DMS79 (cell line): Measurements from ENCODE around the gene UIMC1.
"Not testable (repeated sequence)": the region's sequence is repeated elsewhere in the genome, so short reads cannot be mapped to it uniquely, and the experiment has no call there.

Source experiments
- DNase-seq: peaks from one replicate; lab custom pipeline; 2025; lab: John Stamatoyannopoulos, UW

UIMC1 gene

DNA sequence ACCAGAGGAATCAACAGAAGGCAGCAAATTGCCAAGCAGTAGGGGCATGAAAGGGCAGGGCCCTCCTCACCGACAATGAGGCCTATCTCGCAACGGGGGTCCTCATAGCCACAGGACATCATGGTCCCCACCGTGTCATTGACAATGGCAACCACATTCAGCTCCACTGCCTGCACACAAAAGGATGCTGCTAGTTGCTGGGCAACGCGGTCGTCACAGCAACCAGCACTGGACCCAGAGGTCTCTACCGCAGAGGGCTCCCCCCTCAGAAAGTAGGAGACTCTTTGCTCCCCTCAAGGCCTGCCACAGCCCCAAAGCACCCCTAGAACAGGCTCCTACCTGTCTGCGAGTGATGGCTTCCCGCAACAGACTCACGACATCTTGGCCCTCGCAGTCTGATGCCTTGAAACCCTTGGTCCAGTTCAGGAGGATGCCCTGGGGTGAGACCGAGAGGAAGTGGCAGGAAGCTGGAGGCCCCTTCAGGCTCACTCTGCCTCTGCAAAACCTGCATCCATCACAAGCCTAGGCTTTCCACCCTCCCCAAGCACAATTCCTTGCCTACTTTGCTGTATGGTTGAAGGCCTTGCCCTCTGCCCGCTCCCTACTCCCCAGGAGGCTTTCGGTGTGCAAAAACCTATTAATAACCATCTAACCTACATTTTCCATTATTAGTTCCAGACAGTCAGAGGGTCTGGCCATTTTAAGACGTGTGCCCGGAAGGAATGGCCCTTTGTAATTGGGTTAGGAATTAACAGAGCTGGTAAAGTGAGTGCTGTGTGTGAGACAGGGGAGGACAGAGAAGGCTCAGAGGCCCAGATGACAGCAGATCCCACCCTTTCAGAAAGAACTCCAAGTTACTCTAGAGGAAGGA, 122.6 kb downstream of the UIMC1 start:
- no peak for DNase-seq

- DNase-seq = no peak
These were observed 124.0 kb downstream of the UIMC1 start for GRCh38 chr5:176882567-176882903.

DNA sequence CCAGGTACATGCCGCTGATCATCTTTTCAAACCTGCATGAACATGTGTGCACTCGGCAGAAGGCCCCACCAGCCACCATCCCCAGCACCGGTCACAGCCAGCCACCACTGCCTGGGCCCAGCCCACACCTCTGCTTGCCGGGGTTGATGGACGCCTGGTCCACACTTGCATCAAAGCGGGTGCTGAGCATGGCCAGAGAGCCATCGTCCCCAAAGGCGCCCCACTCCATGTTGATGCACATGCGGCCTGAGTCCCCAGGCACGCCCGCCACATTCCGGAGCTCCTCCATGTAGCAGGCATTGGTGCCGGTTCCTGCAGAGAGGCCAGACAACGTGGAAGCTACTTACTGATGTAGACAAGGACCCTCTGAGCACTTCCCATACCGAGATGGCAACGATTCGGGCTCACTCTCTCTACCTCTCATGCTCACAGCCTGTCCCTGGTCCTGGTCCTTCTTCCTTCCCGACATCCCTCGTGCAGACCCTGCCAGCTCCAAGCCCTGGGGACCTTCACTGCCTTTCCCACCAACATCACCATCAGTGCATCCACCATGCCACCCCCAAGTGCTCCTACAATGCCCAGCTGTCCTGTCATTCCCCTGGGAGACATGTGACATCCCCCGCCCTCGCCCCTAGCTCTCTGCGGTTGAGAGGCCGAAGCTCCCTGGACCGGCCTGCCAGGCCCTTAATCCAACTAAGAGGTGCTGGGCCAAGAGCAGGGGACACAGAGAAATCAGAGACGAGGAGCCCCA, 124.6 kb downstream of the UIMC1 start:
- no peak for DNase-seq

DNA sequence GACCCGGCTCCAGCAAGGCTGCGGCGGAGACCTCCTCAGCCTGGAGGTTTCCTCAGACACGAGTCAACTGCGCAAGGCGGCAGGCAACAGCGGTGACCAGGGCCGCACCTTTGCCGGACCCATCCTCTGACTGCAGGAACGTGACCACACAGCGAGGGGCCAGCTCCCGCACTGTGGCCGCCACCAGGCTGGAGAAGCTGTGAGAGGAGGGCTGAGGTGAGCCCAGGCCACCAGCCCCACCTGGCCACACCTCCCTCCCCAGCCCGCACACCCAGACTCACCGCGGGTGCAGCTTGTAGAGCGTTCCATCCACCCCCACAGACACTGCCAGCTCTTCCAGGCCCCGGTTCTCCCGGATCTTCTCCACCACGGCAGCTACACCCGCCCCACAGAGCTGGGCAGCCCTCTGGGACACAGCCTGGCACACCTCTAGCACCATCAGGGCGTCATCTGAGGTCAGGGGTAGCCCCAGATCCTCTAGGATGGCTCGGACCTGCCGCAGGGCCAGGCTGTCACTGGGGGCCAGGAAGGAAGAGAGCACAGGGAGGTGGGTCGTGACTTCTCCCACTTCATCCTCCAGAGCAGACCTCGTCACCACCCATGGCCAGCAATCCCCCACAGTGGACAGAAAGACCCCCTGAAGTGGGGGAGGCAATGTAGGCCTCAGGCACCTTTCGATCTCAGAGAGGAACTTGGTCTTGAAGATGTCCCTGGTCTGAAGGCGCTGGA, 125.4 kb downstream of the UIMC1 start:
- no peak for DNase-seq

DNA sequence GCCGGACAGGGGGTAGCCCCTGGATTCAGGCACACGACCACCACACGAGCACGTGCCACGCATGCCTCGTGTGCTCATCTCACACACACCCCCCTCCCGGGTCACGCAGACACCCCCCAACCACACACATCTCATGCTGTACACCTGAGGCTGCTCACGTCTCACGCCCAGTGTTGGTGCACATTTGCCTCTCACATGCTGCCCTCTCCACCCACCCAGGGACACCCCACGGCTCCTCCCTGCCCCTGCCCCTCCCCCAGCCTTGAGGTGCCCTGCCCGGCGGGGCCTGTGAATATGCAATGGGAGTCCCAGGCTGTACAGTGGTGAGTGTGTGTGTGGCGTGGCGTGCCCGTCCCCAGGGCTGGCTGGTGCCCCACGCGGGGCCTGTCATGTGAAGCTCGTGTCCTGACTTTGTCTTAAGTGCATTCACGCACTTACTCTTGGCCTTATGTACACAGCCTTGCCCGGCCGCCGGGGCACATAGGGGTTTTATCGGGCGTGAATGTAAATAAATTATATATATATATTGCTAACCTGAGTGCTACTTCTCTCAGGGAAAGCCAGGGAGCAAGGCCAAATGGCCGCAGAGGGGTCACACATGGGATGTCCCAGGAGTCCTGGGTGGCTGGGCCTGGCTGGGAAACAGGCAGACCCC, 126.1 kb downstream of the UIMC1 start:
- no peak for DNase-seq

DNA sequence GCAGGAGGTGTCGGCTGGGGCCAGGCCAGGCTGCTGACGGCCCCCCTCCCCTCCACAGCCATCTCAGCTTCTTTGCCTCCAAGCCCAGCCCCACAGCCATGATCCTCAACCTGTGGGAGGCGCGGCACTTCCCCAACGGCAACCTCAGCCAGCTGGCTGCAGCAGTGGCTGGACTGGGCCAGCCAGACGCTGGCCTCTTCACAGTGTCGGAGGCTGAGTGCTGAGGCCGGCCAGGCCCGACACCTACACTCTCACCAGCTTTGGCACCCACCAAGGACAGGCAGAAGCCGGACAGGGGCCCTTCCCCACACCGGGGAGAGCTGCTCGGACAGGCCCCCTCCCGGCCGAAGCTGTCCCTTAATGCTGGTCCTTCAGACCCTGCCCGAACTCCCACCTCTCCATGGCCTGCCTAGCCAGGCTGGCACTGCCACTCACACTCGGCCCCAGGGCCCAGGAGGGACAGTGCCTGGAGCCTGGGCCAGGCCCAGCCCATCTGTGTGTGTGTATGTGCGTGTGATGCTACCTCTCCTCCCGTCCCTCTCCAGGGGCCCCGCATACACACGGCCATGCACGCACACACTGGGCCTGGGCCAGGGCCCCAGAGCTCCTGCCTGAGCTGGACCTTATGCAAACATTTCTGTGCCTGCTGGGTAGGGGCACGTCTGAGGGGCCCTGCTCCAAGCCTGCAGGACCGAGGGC, 126.8 kb downstream of the UIMC1 start:
- DNase-seq = no peak

DNA sequence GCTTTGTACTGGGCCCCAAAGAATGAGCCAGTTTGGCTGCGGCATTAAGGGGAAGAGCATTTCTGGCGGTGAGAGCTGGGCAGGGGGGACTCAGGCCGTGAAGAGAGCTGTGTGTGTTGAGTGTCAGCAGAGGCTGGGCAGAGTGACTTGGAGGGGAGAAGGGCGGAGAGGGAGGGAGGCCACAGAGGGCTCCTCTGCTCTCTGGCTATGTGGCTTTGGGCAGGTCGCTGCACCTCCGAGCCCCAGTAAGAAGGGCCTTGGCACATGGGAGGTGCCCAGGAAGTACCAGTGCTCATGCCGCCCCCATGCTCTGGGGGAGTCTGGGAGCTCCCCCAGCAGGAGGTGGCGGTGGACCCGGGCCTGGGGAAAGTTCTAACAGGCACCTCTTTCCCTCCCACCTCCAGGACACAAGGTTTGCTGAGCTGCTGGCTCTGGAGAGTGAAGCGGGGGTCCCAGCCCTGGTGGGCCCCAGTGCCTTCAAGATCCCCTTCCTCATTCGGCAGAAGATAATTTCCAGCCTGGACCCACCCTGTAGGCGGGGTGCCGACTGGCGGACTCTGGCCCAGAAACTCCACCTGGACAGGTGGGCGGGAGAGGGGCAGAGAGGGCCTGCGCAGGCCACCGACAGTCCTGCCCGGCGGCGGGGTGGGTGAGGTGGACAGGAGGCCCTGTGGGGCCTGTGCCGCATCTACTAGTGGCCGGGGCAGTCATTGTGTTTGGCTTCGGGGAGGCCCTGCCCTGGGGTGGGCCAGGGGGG, 127.5 kb downstream of the UIMC1 start:
- DNase-seq = no peak

- DNase-seq = no peak
These were observed 128.1 kb downstream of the UIMC1 start for GRCh38 chr5:176878463-176878862.

GRCh38 chr5:176877793-176878331, 128.7 kb downstream of the UIMC1 start:
- DNase-seq = no peak

DNA sequence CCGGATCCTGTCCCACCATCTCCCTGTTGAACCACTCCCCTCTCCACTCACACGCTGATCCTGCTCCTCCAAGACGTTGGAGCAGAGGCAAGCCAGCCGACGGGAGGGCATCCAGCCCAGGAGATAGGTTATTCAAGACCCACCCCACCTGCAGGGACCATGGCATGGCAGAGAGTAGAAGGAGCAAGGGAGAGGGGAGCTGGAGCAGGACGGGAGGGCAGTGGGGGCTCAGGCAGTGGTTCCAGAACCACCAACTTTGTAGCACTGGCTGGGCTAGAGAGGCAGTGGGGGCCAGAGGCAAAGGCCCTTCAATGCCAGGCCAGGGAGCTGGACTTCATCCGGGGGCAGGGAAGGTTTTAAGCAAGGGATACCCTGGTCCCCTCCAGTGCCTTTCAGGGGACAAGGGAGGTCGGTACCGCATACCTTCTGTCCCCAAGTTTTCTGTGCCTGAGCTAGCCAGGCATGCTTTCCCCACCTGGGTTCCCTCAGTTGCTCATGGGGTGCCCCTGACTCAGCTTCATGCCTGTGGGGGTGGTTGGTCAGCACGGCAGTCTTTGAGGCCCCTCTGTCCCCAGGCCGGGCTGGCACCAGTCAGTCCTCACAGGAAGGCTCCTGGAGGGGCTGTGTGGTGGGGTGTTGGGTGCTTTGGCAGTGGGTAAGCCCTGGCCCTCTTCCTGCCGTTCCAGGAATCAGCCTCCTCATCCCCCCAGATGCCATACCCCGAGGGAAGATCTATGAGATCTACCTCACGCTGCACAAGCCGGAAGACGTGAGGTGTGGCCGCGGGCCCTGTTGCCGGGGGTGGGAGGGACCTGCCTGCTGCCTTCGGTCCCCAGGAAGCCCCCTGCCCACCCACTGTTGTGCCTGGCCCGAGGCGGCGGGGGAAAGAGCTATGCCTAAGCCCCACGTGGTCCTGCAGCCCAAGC, 129.8 kb downstream of the UIMC1 start:
- DNase-seq = no peak

GRCh38 chr5:176875783-176876505, 130.6 kb downstream of the UIMC1 start:
- no peak for DNase-seq

DNA sequence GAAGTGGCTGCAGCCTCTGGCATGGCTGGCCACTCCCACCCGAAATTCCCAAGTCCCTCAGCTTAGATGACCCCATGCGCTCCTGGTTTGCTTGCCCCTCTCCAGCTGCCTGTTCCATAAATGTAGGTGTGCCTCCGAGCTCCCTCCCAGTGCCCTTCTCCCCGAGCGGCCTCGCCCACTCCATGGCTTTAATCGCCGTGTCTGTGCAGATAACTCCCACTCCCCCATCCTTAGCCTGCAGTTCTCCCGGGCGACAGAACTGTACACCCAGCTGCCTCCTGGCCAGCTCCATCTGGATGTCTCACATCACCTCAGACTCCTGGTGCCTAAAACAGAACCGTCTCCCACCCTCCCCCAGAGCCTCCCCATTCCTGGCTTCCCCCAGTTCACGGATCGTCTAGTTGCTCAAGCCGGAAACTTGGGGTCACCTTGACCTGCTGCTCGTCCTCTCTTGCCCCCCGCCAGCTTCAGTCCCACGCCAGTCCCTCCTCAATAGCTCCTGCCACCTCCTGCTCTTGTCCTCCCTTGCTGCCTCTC, 131.5 kb downstream of the UIMC1 start:
- no peak for DNase-seq

DNA sequence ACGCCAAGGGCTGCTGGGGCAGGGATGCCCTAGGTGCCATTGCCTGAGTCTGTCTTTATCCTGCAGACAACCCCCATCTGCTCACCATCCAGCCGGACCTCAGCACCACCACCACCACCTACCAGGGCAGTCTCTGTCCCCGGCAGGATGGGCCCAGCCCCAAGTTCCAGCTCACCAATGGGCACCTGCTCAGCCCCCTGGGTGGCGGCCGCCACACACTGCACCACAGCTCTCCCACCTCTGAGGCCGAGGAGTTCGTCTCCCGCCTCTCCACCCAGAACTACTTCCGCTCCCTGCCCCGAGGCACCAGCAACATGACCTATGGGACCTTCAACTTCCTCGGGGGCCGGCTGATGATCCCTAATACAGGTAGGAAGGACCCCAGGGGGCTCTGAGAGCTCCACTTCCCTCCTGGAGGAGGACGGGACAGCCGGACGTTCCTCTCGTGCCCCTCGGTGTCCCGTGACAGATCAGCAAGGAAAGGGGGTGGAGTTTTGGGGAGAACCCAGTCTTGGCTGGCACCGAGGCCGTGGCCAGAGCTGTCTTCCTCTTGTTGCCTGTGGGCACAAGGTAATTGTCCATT, 132.3 kb downstream of the UIMC1 start:
- DNase-seq = no peak

DNA sequence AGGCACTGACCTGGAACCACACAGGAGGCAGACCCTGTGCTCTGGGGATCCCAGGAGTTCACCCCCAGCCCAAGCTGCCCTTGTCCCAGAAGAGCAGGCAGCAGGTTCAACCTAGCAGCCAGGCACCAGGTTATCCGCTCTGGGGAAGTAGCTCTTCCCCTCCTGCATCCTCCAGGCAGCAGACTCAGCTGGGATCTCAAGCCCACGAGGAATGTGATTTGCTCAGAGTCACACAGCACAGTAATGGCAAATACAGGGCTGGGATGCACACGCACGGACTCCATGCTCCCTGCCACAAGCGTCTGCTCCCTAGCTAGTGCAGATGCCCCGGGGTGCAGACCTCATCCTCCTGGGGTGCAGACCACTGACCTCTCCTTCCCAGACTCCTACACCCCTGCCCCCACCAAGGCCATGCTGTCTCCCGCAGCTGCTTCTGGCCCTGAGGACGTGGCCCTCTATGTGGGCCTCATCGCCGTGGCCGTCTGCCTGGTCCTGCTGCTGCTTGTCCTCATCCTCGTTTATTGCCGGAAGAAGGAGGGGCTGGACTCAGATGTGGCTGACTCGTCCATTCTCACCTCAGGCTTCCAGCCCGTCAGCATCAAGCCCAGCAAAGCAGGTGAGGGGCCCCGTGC, 132.9 kb downstream of the UIMC1 start:
- no peak for DNase-seq

GRCh38 chr5:176873011-176873410, 133.6 kb downstream of the UIMC1 start:
- not testable (repeated sequence) for DNase-seq

DNA sequence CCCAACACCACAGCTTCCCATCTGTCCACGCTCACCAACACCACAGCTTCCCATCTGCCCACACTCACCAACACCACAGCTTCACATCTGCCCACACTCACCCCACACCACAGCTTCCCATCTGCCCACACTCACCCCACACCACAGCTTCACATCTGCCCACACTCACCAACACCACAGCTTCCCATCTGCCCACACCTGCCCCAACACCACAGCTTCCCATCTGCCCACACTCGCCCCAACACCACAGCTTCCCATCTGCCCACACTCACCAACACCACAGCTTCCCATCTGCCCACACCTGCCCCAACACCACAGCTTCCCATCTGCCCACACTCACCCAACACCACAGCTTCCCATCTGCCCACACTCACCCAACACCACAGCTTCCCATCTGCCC, 134.0 kb downstream of the UIMC1 start:
- DNase-seq = not testable (repeated sequence)

DNA sequence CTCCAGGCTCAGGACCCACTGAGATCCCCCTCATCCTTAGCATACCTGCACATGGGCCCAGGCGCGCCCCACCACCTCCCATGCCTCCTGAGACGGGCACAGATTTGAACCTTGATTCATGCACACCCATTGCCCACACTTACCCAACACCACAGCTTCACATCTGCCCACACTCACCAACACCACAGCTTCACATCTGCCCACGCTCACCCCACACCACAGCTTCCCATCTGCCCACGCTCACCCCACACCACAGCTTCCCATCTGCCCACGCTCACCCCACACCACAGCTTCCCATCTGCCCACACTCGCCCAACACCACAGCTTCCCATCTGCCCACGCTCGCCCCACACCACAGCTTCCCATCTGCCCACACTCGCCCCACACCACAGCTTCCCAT, 135.9 kb downstream of the UIMC1 start:
- not testable (repeated sequence) for DNase-seq
